OCI-LY1 (cell line): ENCODE data around the gene DOCK4.

Experiments
- H2AFZ ChIP-seq: fragments of 200-600 bp; sonication (generic), shearing (Covaris generic); 2 replicates; pipeline ENCODE4 v1.6.0; 2014; ENCODE audit warnings: antibody characterized with exemption, mild to moderate bottlenecking, low read length
- H3F3A ChIP-seq: fragments of 200-600 bp; sonication (generic), shearing (Covaris generic); 2 replicates; pipeline ENCODE4 v1.6.0; 2014; ENCODE audit warnings: mild to moderate bottlenecking, antibody characterized with exemption, low read length, moderate library complexity; ENCODE audit not compliant: insufficient read depth
- H3K27ac ChIP-seq: fragments of 200-600 bp; sonication (generic); 2 replicates; pipeline ENCODE4 v1.5.1; 2014; ENCODE audit warnings: low read length, mixed run types, mild to moderate bottlenecking, low read depth; ENCODE audit not compliant: poor library complexity, severe bottlenecking
- H3K27me3 ChIP-seq: fragments of 200-600 bp; sonication (generic); 2 replicates; pipeline ENCODE4 v1.6.0; 2014; ENCODE audit warnings: antibody characterized with exemption, mild to moderate bottlenecking, low read length, moderate library complexity; ENCODE audit not compliant: insufficient read depth
- H3K36me3 ChIP-seq: fragments of 200-600 bp; sonication (generic); 2 replicates; pipeline ENCODE4 v1.6.1; 2014; ENCODE audit warnings: mild to moderate bottlenecking, antibody characterized with exemption, low read length, moderate library complexity, mixed read lengths; ENCODE audit not compliant: insufficient read depth
- H3K4me1 ChIP-seq: fragments of 200-600 bp; sonication (generic); 2 replicates; pipeline ENCODE4 v1.5.1; 2014; ENCODE audit warnings: mild to moderate bottlenecking, low read length, moderate library complexity; ENCODE audit not compliant: insufficient read depth, severe bottlenecking
- H3K4me2 ChIP-seq: fragments of 200-600 bp; sonication (generic), shearing (Covaris generic); 2 replicates; pipeline ENCODE4 v1.6.1; 2014; ENCODE audit warnings: low read length
- H3K4me3 ChIP-seq: fragments of 200-600 bp; sonication (generic); 2 replicates; pipeline ENCODE4 v1.5.1; 2014; ENCODE audit warnings: low read length, low read depth, mild to moderate bottlenecking, mixed read lengths; ENCODE audit not compliant: poor library complexity, severe bottlenecking
- H3K79me2 ChIP-seq: fragments of 200-600 bp; shearing (Covaris generic); 2 replicates; pipeline ENCODE4 v1.6.1; 2016; ENCODE audit warnings: mixed run types, low read length, mixed read lengths; ENCODE audit not compliant: insufficient read depth
- H3K9ac ChIP-seq: fragments of 200-600 bp; sonication (generic), shearing (Covaris generic); 2 replicates; pipeline ENCODE4 v1.6.1; 2014; ENCODE audit warnings: mild to moderate bottlenecking, low read length, mixed read lengths
- H3K9me2 ChIP-seq: fragments of 200-600 bp; sonication (generic), shearing (Covaris generic); 2 replicates; pipeline ENCODE4 v1.6.1; 2014; ENCODE audit warnings: low read depth, mild to moderate bottlenecking, low read length, mixed read lengths
- H3K9me3 ChIP-seq: fragments of 200-600 bp; shearing (Covaris generic); 2 replicates; pipeline ENCODE4 v1.6.1; 2014; ENCODE audit warnings: low read length, mixed read lengths
- H4K20me1 ChIP-seq: fragments of 200-600 bp; sonication (generic), shearing (Covaris generic); 2 replicates; pipeline ENCODE4 v1.6.0; 2016; ENCODE audit warnings: mild to moderate bottlenecking, low read length; ENCODE audit not compliant: insufficient read depth
- CTCF ChIP-seq: fragments of 200-600 bp; sonication (generic), shearing (Covaris generic); IDR thresholded peaks from 2 replicates; pipeline ENCODE4 v1.5.1; 2017; ENCODE audit warnings: mild to moderate bottlenecking, antibody characterized with exemption, low read length, moderate library complexity, mixed read lengths
- EZH2 ChIP-seq: fragments of 200-600 bp; sonication (generic), shearing (Covaris generic); IDR thresholded peaks from 2 replicates; pipeline ENCODE4 v1.8.0; 2017; ENCODE audit warnings: borderline replicate concordance, mixed run types, mild to moderate bottlenecking, antibody characterized with exemption, low read length, moderate library complexity, mixed read lengths

Gene DOCK4

GRCh38 chr7:111806232-111806631, 400.0 kb downstream of the DOCK4 start:
- no peak overlapping the region for H3K4me2 ChIP-seq
- no peaks in the 10 kb centered on the region for H3K9me2 ChIP-seq
- H3K9me3 ChIP-seq = no peaks in the 10 kb centered on the region
- H3K27me3 ChIP-seq = no peaks in the 10 kb centered on the region
- H3K4me3 ChIP-seq = no peak overlapping the region
- no peaks in the 10 kb centered on the region; the same call in 1 of the 2 replicates for H4K20me1 ChIP-seq
- H2AFZ ChIP-seq = no peak overlapping the region
- H3F3A ChIP-seq = no peaks in the 10 kb centered on the region
- no peaks in the 10 kb centered on the region for H3K79me2 ChIP-seq
- no peak overlapping the region for H3K9ac ChIP-seq
- H3K4me1 ChIP-seq = no peaks in the 10 kb centered on the region
- H3K36me3 ChIP-seq = no peaks in the 10 kb centered on the region
- TF ChIP-seq EZH2 (no peak), CTCF (no peak)
- no peak overlapping the region for H3K27ac ChIP-seq

GRCh38 chr7:111803015-111803758, 403.0 kb downstream of the DOCK4 start:
- Histone ChIP-seq H4K20me1 (no peaks in the 10 kb centered on the region; the same call in 1 of the 2 replicates), H3K36me3 (no peaks in the 10 kb centered on the region), H3K4me2 (no peak overlapping the region), H3F3A (no peaks in the 10 kb centered on the region), H3K4me1 (no peaks in the 10 kb centered on the region), H3K9me3 (no peaks in the 10 kb centered on the region), H3K79me2 (no peaks in the 10 kb centered on the region), H3K4me3 (no peak overlapping the region), H3K9me2 (no peaks in the 10 kb centered on the region), H3K9ac (no peak overlapping the region), H3K27ac (no peak overlapping the region), H2AFZ (no peak overlapping the region), H3K27me3 (no peaks in the 10 kb centered on the region)
- no peak for TF ChIP-seq EZH2
- TF ChIP-seq CTCF = no peak

GRCh38 chr7:111802194-111802772, 403.9 kb downstream of the DOCK4 start:
- Histone ChIP-seq H3K79me2 (no peaks in the 10 kb centered on the region), H4K20me1 (no peaks in the 10 kb centered on the region; the same call in 1 of the 2 replicates), H3K27ac (no peak overlapping the region), H2AFZ (no peak overlapping the region), H3K9me3 (peaks cover 7% of the 10 kb centered on the region), H3K4me3 (no peak overlapping the region), H3K9ac (no peak overlapping the region), H3K27me3 (no peaks in the 10 kb centered on the region), H3K9me2 (no peaks in the 10 kb centered on the region), H3K4me1 (no peaks in the 10 kb centered on the region), H3K4me2 (no peak overlapping the region), H3K36me3 (no peaks in the 10 kb centered on the region), H3F3A (no peaks in the 10 kb centered on the region)
- TF ChIP-seq EZH2 = no peak
- TF ChIP-seq CTCF = no peak
